GM18909 (cell line): ENCODE measurements around the gene MRPL22.
"Not testable (repeated sequence)": the region's sequence is repeated elsewhere in the genome, so short reads cannot be mapped to it uniquely, and the experiment has no call there.

Experiments used
- ATAC-seq: cut with Tn5 transposase; IDR thresholded peaks from one replicate; pipeline ENCODE4 v1.9.1; 2021; ENCODE audit warnings: mild to moderate bottlenecking; ENCODE audit not compliant: unreplicated experiment, poor library complexity

The MRPL22 gene

DNA sequence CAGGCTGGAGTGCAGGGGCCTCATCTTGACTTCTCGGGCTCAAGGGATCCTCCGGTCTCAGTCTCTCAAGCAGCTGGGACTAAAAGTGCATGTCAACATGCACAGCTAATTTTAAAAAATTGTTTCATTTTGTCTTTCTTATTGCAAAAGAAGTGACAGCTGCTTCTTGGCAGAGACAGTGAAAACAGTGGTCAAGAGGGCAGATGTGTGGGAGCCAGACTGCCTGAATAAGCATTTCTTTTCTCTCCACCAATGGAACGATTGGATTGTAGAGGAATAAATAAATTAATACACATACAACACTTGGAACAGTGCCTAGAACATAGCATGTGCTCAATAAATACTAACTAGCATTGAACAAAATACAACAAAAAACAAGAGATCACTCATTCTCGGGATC lies 45.3 kb downstream of the MRPL22 start:
- ATAC-seq = no peak

DNA sequence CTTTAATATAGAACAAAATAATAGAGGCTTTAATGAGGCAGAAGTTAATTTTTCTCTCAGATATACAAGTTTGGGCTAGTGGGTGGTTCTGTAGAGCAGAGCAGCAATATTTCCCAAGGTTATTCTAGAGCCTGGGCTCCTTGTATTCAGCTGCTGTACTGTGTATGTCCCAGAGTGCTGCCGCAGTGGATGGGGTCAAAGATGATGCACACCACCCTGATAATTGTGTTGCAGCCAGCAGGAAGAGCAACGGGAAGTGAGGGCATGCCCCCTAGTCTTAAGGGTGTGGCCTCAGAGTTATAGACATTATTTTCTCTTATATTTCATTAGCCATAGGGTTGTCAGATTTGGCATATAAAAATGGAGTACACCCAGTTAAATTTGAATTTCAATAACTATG lies 48.8 kb downstream of the MRPL22 start:
- no peak for ATAC-seq

DNA sequence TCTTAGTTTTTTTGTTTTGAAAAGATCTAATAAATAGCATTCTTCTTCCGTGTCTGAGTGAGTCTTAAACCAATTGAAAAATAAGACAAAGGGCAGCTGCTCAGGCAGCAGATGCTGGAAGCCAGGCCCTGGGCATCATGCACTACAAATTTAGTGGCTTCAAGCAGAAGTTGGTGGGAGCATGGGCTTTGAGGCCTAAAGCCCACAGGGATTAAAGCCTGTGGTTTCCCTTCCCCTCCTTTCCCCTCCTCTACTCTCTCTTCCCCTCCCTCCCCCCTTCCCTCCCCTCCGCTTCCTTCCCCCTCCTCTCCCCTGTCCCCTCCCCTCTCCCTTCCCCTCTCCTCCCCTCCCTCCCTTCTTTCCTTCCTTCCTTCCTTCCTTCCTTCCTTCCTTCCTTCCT lies 52.6 kb downstream of the MRPL22 start:
- ATAC-seq = no peak

DNA sequence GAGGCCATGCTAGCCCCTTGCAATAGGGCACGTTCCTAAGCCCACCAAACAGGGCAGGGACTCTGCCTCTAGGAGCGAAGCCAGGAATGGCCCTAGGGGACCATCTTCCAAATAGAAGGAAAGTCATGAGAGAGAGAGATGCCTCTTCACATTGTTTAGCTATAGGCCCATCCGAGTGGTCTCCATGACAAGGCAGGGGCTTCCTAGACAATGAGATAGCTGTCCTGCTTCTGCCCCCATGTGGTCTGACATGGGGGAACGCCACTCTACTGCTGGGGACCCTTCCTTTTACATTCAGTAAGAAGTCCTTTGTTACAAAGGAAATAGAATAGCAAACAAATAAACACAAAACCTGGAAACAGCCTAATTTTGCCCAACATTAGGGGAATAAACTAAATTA lies 54.8 kb downstream of the MRPL22 start:
- no peak for ATAC-seq

DNA sequence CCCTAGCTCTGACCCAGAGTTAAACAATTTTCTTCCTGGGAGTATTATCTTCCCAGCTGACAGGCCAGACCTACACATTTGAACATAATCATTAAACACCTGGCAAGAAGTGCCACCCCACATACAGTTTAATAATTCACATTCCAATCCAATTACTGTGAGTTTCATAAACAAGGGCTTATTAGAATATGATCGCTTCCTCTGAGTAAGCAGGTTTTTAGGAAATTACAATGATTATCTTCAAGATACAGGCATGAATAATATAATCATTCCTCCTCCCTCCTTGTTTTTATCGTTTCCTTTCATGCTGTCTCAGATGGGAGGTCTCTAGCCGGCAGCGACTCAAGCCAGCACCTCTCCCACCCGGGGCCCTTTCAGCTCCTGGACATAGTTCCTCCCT lies 56.9 kb downstream of the MRPL22 start:
- ATAC-seq = no peak

DNA sequence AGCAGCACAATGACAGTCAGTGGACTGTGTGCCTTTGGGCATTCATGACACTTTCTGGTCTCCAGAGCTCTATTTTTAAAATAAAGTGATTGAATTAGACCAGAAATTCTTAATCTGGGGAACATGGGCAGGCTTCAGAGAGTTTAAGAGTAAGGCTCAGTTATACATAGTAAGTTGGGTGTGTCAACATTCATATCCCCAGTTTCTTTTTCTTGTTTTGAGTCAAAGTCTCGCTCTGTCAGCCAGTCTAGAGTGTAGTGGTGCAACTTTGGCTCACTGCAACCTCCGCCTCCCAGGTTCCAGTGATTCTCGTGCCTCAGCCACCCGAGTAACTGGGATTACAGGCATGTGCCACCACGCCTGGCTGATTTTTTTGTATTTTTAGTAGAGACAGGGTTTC lies 59.0 kb downstream of the MRPL22 start:
- no peak for ATAC-seq

DNA sequence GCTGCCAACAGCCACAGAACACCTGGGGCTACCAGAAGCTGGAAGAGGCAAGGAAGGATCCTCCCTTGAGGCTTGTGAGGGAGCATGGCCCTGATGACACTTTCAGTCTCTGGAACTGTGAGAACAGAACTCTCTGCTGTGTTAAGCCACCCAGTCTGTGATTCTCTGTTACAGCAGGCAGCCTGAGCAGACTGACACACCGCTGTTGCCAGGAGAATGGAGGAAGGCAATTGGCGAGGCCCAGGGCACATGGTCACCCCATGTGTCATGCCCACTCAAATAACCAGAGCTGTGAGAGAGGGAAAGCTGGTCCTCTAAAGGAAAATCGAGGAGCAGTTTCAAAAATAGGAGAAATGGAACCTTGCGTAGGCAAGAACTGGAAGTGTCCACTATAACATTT lies 60.6 kb downstream of the MRPL22 start:
- ATAC-seq = no peak

DNA sequence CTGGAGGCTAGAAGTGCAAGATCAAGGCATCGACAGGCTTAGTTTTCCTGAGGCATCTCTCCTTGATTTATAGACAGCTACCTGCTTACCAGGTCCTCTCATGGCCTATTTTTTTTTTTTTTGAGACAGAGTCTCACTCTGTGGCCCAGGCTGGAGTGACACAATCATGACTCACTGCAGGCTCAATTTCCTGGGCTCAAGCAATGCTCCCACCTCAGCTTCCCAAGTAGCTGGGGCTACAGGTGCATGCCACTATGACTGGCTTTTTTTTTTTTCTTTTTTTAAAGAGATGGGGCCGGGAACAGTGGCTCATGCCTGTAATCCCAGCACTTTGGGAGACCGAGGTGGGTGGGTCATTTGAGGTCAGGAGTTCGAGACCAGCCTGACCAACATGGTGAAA lies 61.8 kb downstream of the MRPL22 start:
- not testable (repeated sequence) for ATAC-seq

DNA sequence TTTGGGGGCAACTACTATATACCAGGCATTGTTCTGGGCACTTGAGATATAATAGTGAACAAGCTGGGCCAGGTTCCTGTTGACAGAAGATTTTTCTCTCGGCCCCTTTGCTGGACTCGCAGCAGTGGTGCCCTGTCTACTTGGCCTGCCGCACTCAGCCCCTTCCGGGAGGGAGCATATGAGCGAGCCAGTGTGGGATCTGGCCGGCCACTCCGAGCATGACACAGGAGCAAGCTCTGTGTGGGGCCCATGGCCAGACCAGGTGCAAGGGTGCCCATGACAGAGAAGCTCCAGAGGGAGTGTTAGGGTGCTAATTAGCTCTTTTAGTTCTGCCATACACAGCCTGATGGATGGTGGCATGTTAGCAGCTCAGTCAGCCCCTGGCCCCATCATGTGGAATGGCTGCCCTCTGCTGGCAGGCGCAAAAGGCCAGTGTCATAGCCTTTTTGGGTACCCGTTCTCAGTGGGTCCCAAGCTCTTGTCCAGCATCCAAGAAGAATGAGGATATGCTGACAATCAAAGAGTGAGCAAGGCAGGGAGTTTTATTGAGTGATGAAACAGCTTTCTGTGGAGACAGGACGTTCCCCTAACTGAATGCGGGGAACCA lies 63.4 kb downstream of the MRPL22 start:
- ATAC-seq = no peak

DNA sequence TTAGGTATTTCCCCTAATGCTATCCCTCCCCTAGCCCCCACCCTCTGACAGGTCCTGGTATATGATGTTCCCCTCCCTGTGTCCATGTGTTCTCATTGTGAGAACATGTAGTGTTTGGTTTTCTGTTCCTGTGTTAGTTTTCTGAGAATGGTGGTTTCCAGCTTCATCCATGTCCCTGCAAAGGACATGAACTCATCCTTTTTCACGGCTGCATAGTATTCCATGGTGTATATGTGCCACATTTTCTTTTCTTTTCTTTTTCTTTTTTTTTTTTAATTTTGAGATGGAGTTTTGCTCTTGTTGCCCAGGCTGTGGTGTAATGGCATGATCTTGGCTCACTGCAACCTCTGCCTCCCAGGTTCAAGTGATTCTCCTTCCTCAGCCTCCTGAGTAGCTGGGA lies 65.4 kb downstream of the MRPL22 start:
- ATAC-seq = not testable (repeated sequence)

DNA sequence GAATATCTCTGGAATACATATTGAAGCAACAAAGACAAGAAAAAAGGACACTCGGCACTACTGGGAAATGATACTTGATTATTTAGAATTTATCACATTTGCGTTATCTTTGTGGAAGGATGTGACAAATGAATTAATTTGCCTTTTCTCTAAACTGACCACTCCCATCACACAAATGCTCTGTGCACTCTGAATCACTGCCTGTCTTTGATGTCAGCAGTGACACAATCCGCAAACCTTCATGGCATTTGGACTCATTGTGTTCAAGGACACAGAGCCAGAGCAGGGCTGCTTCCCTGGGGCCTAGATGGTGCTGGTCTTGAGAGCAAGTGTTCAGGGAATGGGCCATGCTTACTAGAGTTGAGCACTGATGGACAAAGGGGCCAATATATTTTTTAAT lies 67.8 kb downstream of the MRPL22 start:
- no peak for ATAC-seq

DNA sequence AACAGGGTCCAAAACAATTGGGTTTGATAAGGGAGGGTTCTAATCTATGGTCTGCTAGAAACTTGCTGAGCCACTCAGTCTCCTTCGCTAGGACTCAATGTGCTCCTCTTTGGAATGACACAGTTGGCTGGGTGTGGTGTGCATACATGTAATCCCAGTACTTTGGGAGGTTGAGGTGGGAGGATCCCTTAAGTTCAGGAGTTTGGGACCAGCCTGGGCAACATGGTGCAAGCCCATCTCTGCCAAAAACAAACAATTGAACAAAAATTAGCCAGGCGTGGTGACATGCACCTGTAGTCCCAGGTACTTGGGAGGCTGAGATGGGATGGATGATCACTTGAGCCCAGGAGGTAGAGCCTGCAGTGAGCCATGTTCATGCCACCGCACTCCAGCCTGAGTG lies 70.0 kb downstream of the MRPL22 start:
- no peak for ATAC-seq

DNA sequence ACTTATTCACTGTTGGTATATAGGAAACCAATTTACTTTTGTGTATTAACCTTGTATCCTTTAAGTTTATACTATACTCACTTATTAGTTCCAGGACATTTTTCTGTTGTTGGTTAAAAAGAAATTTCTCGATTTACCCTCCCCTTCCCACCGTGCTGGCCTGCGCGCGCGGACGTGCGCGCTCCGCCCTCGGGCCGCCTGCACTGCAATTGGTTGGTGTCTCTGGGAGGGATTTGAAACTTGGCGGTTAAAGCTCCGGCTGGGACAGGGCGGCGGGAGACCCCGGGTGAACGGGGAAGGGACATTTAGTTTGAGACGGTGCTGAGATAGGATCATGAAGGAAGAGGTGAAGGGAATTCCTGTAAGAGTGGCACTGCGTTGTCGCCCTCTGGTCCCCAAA lies 72.7 kb downstream of the MRPL22 start, which contains the start of gene KIF4B:
TSS of gene KIF4B (plus strand) at position 230 of the 400 bp plus-strand sequence. CDS start at position 335, 105 bp downstream.
- ATAC-seq = no peak

DNA sequence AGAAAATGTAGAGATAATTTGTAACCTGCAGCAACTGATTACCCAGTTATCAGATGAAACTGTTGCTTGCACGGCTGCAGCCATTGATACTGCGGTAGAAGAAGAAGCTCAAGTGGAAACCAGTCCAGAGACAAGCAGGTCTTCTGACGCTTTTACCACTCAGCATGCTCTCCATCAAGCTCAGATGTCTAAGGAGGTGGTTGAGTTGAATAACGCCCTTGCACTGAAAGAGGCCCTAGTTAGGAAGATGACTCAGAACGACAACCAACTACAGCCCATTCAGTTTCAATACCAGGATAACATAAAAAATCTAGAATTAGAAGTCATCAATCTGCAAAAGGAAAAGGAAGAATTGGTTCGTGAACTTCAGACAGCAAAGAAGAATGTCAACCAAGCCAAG lies 74.4 kb downstream of the MRPL22 start:
- no peak for ATAC-seq

DNA sequence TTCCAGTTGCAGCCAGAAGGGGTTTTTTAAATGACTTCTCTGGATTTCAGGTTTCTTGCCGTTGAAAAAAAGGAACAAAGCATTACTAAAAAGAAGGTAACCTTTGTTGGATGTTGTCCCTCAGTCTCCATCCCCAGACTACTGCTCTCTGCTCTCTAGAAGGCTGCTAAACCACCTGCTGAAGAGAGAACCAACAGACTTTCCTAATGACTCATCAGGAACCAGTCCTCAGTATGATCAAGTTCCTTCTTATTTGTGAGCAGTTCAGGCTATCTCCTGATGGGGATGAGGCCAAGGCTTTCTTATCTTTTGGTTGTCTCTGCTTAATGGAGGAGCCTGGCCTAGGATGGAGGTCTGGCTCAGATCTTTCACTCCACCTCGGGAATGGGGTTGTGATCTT lies 76.7 kb downstream of the MRPL22 start:
- peak; percentile 98 for ATAC-seq
